Amygdala (tissue), 56 donors: ENCODE data around the gene BUD23.
A peak's percentile ranks its signal among the peaks of the same experiment; 100 is the strongest.
"Not testable (repeated sequence)": the region's sequence is repeated elsewhere in the genome, so short reads cannot be mapped to it uniquely, and the experiment has no call there.

Experiments
- DNase-seq, 56 donors: peaks; one replicate each; lab custom pipeline; 2025; lab: John Stamatoyannopoulos, UW

Gene BUD23, protein sequence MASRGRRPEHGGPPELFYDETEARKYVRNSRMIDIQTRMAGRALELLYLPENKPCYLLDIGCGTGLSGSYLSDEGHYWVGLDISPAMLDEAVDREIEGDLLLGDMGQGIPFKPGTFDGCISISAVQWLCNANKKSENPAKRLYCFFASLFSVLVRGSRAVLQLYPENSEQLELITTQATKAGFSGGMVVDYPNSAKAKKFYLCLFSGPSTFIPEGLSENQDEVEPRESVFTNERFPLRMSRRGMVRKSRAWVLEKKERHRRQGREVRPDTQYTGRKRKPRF

DNA sequence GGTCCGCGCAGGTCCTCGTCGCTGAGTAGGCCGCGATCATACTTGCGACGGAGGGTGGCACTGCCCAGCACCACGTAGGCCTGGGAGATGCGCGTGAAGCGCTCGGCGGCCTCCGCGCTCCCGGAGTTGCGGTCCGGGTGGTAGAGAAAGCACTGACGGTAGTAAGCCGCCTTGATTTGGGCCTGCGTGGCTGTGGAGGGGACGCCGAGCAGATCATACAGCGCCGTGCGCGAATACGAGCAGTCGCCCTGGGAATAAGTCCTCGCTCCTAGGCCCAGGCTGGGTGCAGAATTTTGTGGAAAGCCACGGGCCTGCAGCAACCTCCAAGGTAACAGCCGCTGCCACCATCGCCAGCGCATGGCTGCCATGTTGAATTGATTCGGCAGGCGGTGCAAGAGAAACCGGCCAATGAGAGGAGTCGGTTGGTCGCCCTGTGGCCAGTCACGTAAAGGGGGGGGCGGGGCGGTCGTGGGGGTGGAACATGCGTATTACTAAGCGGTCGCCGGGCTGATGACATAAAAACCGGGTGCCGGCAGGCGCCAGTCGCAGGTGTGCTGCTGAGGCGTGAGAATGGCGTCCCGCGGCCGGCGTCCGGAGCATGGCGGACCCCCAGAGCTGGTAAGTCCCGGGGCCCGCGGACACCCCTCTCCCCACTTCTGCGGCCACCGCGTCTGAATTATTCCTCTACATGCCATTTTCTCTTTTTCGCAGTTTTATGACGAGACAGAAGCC, at the start of gene BUD23, which contains the start of gene DNAJC30:
BUD23 (plus strand) TSS at position 542 of the 732 bp plus-strand sequence; CDS start at position 571, 29 bp downstream.
DNAJC30 (minus strand) TSS at position 398 of the 732 bp plus-strand sequence; CDS start at position 368, 30 bp downstream.
- peak; percentile 66 to 96 (median 93) for DNase-seq

DNA sequence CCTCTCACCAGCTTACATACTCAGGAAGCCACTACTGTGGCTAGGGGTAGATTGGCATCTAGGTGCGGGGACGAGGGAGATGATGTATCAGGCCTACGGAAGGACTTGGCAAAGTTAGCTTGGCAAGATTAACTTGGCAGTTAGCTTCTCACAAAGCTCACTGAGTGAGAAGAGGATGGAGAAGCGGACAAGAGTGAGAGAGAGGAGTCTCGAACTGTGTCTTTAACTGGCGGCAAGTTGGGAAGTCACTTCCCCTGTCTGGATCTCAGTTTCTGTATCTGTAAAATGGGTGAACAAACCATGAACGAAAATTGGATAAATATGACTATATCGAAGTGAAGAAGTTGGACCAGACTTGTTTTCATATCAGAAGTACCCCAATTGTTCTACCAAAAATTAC, 49.6 kb upstream of the BUD23 start:
- DNase-seq: no peak

DNA sequence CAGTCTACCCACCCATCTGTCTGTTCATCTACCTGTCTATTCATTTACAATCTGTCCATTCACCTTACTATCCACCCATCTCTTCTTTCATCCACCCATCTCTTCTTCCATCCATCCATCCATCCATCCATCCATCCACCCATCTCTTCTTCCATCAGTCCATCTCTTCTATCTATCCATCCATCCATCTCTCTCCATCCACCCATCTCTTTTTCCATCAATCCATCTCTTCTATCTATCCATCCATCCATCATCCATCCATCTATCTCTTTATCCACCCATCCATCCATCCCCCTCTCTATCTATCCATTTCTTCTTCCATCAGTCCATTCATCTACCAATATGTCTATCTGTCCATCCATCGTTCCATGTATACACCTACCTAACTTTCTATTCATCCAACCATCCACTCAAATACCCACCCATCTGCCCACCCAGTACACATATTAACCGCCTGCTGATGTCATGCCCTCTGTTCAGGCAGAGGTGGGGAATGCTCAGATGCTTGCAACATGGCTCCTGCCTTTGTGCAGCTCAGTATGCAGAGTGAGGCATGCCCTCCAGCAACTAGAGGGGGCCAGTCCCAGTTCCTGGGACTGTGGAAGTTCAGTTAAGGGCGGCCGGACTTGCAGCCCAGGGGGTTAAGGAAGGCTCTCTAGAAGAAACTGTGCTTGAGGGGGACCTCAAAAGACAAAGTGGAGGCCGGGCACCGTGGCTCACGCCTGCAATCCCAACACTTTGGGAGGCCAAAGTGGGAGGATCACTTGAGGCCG, 47.8 kb upstream of the BUD23 start:
- DNase-seq: no peak

DNA sequence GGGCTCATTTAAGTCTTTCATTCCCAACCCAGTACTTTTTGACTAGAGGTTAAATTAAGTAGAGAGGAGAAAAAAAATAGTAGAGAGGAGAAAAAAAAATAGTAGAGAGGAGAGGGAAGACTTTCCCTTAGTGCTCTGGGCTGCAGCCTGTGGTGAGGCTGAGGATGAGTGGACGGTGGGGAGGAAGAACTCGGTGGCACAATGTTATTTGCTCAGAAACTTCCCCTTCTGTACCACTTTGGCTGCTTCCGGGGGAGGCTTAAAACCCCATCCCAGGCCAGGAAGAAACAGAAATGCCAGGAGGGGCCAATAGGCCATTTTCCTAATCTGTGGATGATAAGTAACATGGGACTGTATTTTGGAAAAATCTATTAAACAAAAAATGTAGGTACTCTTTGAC, 44.5 kb upstream of the BUD23 start:
- no peak for DNase-seq

DNA sequence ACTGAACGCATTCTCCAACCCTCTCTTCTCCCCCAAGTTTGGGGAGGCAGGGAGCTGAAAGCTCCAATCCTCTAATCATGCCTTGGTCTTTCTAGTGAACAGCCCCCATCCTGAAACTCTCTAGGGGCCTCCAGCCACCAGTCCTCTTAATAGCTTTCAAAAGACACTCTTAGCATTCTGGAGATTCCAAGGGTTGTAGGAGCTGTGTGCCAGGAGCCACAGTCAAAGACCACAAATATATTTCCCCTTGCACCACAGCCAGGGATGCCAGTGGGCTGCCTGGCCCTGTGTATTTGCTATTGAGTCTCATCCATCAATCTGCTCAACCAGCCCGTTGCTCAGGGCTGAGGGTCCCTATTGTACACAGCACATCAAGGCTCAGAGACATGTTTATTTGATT, 40.6 kb upstream of the BUD23 start:
- no peak for DNase-seq

DNA sequence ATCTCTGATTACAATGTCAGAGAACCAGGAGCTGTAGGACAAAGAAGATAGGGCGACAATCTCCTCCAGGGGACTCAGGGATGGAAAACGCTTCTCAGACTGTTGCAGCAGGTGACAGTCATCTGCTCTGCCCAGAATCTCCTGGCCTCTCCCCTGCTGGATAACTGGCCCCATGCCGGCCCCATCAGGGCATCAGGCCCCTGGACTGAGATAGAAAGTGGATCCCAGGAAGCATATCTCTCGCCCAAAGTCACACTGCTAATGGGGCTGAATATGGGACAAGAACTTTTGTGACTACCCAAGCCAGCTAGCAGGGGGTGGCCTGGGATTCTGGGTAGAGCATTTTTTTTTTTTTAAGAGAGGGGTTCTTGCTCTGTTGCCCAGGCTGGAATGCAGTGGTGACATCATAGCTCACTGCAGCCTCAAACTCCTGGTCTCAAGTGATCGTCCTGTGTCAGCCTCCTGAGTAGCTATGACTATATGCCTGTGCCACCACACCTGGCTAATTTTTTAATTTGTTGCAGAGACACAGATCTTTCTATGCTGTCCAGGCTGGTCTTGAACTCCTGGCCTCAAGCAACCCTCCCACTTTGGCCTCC, 38.6 kb upstream of the BUD23 start:
- DNase-seq: no peak

DNA sequence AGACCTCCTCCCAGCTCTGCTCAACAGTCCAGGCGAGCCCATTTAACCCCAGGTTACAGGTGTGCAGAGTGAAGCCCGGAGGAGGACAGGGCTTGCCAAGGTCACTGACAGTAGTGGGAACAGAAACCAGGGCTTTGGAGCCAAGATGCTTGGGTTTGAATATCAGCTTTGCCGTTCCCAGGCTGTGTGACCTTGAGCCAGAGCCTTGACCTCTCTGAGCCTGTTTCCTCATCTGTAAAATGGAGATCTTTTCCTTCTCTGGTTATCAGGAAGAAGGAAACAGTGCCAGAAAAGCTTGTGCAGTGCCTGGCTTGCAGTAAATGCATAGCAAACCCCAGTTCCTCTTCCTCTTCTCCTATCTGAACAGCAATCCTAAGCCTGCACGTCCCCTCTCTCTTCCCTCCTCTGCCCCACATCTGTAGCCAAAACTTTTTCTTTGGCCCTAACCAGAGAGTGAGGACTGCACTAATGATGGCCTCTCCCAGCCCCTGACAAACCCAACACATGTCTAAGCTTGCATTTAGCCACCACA, 37.7 kb upstream of the BUD23 start:
- no peak for DNase-seq

DNA sequence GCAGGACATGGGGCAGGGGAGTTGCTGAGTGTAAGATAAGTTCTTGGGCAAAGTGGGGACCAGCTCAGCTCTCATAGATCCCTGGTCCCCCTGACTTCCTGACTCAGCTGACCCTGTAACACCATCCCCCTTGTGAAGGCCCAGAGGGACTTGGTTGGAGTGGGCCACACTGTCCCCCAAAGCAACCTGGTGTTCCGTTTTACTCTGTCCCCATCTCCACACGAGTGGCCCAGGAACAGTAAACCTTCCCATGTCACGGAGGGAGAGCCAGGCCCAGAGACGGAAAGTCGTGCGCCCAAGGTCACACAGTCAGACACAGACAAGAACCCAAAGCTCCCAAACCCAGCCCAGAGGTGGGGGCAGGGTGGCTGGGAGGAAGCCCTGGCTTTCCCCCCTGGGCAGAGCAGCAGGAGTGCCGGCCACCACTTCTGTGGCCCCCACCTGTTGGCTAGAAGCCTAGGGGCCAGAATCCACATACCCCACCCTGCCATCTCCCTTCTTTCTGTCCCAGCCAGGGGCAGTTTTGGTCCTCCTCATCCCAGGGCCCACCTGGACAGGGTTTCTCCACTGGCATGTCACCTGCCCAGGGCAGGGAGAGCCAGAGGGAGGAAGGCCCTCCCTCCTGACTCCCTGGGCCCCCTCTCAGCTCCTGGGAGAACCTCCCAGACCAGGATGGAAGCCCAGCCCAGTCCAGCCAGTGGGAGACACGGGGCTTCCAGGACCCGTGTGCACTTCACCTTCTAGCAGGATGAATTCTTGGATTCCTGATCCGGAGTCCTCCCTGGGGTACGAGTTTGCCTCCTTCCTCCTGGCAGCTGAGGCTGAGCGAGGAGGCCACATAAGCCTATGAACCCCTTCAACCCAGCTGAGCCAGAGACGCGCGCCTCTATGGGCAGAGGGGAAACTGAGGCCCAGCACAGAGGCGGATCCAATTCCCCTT, 36.3 kb upstream of the BUD23 start:
- no peak for DNase-seq

DNA sequence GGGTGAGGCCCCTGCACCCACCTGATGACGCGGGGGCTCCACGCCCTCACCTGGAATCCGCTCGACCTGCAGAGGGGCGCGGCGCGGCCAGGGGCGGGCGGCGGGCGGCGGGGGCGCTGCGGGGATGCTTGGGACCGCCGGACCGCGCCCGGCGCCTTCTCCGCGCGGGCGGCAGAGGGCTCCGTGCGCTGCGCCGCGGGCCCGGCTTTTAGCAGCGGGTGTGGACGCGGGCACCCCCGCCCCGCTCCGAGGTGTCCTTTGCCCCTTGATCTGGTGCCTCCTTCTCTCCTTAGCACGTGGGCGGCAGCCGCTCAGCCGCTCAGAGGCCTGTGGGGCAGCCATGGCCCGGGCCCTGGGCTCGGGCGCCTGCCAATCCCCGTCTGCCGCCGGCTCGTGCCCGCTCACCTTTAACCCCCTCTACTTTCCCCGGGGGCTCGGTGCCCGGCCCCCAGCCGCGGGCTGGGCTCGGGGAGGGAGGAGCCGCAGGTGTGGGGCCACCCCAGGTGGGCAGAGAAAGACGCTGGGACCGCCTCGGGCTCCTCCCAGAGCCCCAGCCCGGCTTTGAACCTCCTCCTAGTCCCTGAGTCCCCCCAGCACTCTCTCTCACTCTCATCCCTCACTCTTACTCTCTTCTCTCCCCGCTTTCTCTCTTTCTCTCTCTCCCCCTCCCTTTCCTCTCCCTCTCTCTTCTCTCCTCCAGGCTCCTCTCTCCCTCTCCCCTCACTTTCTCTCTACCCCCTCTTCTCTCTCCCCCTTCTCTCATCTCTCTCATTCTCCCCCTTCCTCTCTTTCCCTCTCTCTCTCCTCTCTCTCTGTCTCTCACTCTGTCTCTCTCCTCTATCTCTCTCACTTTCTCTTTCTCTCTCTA, 35.4 kb upstream of the BUD23 start:
- DNase-seq: peak in 1 of 56 donors; percentile 24

DNA sequence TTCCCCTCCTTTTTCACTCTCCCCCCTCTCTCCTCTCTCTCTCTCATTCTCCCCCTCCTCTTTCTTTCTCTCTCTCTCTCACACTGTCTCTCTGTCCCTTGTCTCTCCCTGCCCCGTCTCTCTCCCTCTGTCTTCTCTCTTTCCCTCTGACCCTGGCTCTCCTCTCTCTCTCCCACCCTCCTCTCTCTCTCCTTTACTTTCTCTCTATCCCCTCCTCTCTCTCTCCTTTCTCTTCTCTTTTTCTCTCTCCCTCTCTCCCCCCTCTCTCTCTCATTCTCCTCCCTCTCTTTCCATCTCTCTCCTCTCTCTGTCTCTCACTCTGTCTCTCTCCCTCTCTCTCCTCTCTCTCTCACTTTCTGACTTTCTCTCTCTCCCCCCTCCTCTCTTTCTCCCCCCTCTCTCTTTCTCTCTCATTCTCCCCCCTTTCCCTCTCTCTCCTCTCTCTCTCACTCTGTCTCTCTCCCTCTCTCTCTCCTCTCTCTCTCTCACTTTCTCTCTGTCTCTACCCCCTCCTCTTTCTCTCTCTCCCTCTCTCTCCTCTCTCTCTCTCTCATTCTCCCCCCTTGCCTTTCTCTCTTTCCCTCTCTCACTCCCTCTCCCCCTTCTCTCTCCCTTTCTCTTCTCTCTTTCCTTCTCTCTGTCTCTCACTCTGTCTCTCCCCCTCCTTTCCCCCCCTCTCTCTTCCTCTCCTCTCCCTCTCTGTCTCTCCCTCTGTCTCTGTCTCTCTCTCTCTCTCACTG, 34.6 kb upstream of the BUD23 start:
- no peak for DNase-seq

DNA sequence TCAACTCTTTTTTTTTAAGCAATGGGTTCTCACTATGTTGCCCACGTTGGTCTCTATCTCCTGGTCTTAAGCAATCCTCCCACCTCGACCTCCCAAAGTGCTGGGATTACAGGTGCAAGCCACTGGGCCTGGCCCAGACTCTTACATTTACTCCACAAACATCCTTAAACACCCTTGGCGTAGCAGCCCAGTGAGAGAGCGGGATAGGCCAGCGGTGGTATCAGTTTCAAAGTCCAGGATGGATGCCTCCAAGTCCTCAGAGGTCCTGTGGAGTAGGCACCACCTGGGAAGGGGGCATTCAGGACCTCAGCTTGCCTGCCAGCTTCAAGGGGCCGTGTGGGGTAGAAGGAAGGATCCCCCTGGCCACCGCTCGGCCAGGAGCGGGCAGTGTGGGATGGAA, 33.8 kb upstream of the BUD23 start:
- DNase-seq: no peak

DNA sequence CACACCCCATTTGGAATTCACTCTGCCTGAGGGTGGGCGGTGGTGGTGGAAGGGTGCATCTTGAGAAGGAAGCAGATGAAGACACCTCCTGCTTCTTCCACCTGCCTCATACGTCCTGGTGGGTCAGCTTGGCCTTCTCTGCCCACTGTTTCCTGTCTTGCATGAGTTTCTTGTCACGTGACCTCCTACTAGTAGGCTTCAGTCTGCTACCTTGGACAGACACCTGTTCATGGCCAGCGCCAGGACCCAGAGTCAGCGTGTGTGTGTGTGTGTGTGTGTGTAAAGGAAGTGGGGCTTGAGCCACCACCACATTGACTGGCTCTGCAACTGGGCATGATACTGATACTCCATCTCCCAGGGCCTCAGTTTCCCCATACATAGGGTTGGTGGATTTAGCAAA, 32.9 kb upstream of the BUD23 start:
- DNase-seq: no peak

DNA sequence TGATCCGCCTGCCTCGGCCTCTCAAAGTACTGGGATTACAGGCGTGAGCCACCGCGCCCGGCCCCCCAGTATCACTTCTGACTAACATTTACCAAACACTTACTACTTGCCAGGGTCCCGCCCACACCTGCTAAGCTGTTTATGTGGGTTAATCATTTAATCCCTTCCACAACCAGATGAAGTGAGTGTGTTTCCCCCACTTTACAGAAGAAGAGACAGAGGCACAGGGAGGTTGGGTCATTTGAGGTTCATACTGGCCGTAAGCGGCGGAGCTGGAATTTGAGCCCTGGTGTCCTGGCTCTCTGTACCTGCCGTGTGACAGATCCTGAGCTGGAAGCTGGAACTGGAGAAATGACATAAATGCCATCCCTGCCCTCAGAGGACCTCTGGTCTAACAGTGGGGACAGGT, 30.9 kb upstream of the BUD23 start:
- DNase-seq: no peak

DNA sequence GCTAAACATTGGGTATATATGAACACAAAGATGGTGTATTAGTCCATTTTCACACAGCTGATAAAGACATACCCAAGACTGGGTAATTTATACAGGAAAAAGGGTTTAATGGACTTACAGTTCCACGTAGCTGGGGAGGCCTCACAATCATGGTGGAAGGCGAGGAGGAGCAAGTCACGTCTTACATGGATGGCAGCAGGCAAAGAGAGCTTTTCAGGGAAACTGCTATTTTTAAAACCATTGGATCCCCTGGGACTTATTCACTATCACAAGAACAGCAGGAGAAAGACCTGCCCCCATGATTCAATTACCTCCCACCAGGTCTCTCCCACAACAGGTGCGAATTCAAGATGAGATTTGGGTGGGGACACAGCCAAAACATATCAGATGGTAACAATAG, 28.1 kb upstream of the BUD23 start:
- not testable (repeated sequence) for DNase-seq

DNA sequence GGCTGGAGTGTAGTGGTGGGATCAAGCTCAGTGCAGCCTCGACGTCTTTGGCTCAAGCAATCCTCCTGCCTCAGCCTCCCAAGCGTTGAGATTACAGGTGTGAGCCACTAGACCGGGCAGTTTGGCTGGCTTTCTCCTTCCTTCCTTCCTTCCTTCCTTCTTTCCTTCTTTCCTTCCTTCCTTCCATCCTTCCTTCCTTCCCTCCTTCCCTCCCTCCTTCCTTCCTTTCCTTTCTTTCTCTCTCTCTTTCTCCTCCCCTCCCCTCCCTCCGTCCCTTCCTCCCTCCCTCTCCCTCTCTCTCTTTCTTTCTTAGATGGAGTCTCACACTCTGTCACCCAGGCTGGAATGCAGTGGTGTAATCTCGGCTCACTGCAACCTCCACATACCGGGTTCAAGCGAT, 23.4 kb upstream of the BUD23 start:
- DNase-seq: no peak

DNA sequence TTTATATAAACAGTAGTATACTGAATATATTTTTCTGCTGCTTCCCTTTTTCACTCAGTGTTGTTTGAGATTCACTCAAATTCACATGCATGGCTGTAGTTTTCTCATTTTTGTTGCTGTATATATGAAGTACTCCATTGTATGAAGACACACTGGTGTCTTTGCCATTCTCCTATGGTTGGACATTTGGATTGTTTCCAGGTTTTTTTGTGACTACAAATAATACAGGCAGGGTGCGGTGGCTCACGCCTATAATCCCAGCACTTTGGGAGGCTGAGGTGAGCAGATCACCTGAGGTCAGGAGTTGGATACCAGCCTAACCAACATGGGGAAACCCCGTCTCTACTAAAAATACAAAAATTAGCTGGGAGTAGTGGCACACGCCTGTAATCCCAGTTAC, 22.8 kb upstream of the BUD23 start:
- DNase-seq: not testable (repeated sequence)

DNA sequence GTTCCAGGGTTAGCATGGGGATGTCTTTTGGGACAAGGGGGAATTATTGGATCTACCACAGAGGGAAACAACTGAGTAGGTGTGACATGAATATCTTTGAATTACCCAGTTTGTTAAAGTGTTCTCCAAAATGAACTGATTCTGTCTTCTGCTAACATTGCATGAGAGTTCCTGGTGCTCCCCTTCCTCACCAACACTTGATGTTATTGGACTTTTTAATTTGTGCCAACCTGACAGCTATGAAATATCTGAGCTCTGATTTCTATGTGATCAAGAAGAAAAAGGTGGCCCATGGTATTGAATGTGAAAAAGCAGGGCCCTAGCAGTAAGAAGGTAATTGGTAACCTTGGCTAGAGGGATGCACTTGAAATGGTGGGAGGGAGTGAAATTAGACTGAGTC, 20.4 kb upstream of the BUD23 start:
- no peak for DNase-seq
